ENCODE results near the gene SMNDC1.

The SMNDC1 gene

DNA sequence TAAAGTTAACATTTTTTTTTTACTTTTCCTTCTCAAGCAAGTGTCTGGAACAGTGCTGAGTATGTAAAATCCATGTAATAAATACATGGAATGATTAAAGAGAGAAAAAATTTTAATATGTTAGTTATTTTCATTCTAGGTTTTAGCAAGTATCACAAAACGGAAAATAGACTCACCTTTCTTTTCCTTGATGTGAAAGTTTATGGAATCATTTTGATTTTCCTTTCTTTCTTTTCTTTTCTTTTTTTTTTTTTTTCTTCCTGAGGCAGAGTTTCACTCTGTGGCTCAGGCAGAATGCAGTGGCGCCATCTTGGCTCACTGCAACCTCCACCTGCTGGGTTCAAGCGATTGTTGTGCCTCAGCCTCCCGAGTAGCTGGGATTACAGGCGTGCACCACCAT, 28.1 kb downstream of the SMNDC1 start:
- Histone ChIP-seq H2AFZ (ENCODE audit: low read depth, low read length) (no peak overlapping the region), H3K27ac (ENCODE audit: low read length) (no peak overlapping the region), H3K9ac (ENCODE audit: low read depth, low read length) (no peak overlapping the region), H3K4me2 (ENCODE audit: insufficient read depth, low read length) (no peak overlapping the region), H3K9me3 (ENCODE audit: insufficient read depth, low read length, severe bottlenecking) (no peaks in the 10 kb centered on the region), H4K20me1 (ENCODE audit: insufficient read depth, low read length) (no peaks in the 10 kb centered on the region), H3K4me1 (ENCODE audit: insufficient read depth, low read length) (peaks cover 8% of the 10 kb centered on the region; the same call in 1 of the 2 replicates), H3K27me3 (ENCODE audit: insufficient read depth, low read length, poor library complexity) (no peaks in the 10 kb centered on the region), H3K79me2 (ENCODE audit: insufficient read depth, low read length) (no peaks in the 10 kb centered on the region), H3K36me3 (ENCODE audit: insufficient read depth, low read length) (0 out of 2 replicates have a peak, but pooled peaks cover 4% of the 10 kb centered on the region), H3K4me3 (ENCODE audit: low read depth in 1 of 2, low read length in 2 of 2) (no peak overlapping the region)
- ATAC-seq (ENCODE audit: insufficient read depth, low read depth) (no peak), DNase-seq (no peak)
- no peak for TF ChIP-seq EZH2 (IDR thresholded peaks at IDR 0.05; ENCODE audit: borderline replicate concordance, low read depth, low read length, severe bottlenecking)
- TF ChIP-seq, protein P1, sequence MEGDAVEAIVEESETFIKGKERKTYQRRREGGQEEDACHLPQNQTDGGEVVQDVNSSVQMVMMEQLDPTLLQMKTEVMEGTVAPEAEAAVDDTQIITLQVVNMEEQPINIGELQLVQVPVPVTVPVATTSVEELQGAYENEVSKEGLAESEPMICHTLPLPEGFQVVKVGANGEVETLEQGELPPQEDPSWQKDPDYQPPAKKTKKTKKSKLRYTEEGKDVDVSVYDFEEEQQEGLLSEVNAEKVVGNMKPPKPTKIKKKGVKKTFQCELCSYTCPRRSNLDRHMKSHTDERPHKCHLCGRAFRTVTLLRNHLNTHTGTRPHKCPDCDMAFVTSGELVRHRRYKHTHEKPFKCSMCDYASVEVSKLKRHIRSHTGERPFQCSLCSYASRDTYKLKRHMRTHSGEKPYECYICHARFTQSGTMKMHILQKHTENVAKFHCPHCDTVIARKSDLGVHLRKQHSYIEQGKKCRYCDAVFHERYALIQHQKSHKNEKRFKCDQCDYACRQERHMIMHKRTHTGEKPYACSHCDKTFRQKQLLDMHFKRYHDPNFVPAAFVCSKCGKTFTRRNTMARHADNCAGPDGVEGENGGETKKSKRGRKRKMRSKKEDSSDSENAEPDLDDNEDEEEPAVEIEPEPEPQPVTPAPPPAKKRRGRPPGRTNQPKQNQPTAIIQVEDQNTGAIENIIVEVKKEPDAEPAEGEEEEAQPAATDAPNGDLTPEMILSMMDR (IDR thresholded peaks at IDR 0.05; ENCODE audit: borderline replicate concordance, extremely low read depth, low read length, poor library complexity, severe bottlenecking) = no peak

- H3K9ac ChIP-seq (ENCODE audit: low read depth, low read length) = no peak overlapping the region
- H3K4me1 ChIP-seq (ENCODE audit: insufficient read depth, low read length) = peaks cover 8% of the 10 kb centered on the region; the same call in 1 of the 2 replicates
- TF ChIP-seq, protein P1 (IDR thresholded peaks at IDR 0.05; ENCODE audit: borderline replicate concordance, extremely low read depth, low read length, poor library complexity, severe bottlenecking) = no peak
- TF ChIP-seq EZH2 (IDR thresholded peaks at IDR 0.05; ENCODE audit: borderline replicate concordance, low read depth, low read length, severe bottlenecking) = no peak
- H3K36me3 ChIP-seq (ENCODE audit: insufficient read depth, low read length) = no peaks in the 10 kb centered on the region
- no peaks in the 10 kb centered on the region for H4K20me1 ChIP-seq (ENCODE audit: insufficient read depth, low read length)
- DNase-seq (no peak), ATAC-seq (ENCODE audit: insufficient read depth, low read depth) (peak; percentile 60; the same call in 2 of the 3 replicates)
- no peaks in the 10 kb centered on the region for H3K27me3 ChIP-seq (ENCODE audit: insufficient read depth, low read length, poor library complexity)
- H3K27ac ChIP-seq (ENCODE audit: low read length) = no peak overlapping the region
- no peaks in the 10 kb centered on the region for H3K79me2 ChIP-seq (ENCODE audit: insufficient read depth, low read length)
- H2AFZ ChIP-seq (ENCODE audit: low read depth, low read length) = no peak overlapping the region
- H3K4me3 ChIP-seq (ENCODE audit: low read depth in 1 of 2, low read length in 2 of 2) = no peak overlapping the region
- no peaks in the 10 kb centered on the region for H3K9me3 ChIP-seq (ENCODE audit: insufficient read depth, low read length, severe bottlenecking)
- no peak overlapping the region for H3K4me2 ChIP-seq (ENCODE audit: insufficient read depth, low read length)
Measured at GRCh38 chr10:110275128-110275729, 29.5 kb downstream of the SMNDC1 start.

DNA sequence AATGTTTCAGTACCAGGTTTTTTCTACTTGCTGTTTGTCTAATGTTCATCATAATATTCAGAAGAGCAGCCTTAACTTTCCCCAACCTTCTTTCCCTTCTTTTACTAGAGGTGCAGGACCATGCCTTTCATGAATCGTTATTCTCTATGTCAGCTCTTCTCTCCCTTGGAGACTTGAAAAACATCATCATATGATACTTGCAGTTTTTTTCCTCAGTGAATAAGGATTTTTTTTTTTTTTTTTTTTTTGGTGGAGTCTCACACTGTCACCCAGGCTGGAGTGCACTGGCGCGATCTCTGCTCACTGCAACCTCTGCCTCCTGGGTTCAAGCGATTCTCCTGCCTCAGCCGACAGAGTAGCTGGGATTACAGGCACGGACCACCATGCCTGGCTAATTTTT, 30.1 kb downstream of the SMNDC1 start:
- H3K27me3 ChIP-seq (ENCODE audit: insufficient read depth, low read length, poor library complexity) = no peaks in the 10 kb centered on the region
- H3K36me3 ChIP-seq (ENCODE audit: insufficient read depth, low read length) = no peaks in the 10 kb centered on the region
- H3K4me1 ChIP-seq (ENCODE audit: insufficient read depth, low read length) = peaks cover 8% of the 10 kb centered on the region; the same call in 1 of the 2 replicates
- DNase-seq (no peak), ATAC-seq (ENCODE audit: insufficient read depth, low read depth) (no peak)
- no peak overlapping the region for H3K27ac ChIP-seq (ENCODE audit: low read length)
- H3K9me3 ChIP-seq (ENCODE audit: insufficient read depth, low read length, severe bottlenecking) = no peaks in the 10 kb centered on the region
- no peaks in the 10 kb centered on the region for H3K79me2 ChIP-seq (ENCODE audit: insufficient read depth, low read length)
- H3K9ac ChIP-seq (ENCODE audit: low read depth, low read length) = no peak overlapping the region
- H3K4me2 ChIP-seq (ENCODE audit: insufficient read depth, low read length) = no peak overlapping the region
- no peak overlapping the region for H3K4me3 ChIP-seq (ENCODE audit: low read depth in 1 of 2, low read length in 2 of 2)
- H2AFZ ChIP-seq (ENCODE audit: low read depth, low read length) = no peak overlapping the region
- TF ChIP-seq, protein P1 (IDR thresholded peaks at IDR 0.05; ENCODE audit: borderline replicate concordance, extremely low read depth, low read length, poor library complexity, severe bottlenecking) = no peak
- TF ChIP-seq EZH2 (IDR thresholded peaks at IDR 0.05; ENCODE audit: borderline replicate concordance, low read depth, low read length, severe bottlenecking) = no peak
- H4K20me1 ChIP-seq (ENCODE audit: insufficient read depth, low read length) = no peaks in the 10 kb centered on the region
